ENCODE measurements around the gene DNAJA3.

The DNAJA3 gene

DNA sequence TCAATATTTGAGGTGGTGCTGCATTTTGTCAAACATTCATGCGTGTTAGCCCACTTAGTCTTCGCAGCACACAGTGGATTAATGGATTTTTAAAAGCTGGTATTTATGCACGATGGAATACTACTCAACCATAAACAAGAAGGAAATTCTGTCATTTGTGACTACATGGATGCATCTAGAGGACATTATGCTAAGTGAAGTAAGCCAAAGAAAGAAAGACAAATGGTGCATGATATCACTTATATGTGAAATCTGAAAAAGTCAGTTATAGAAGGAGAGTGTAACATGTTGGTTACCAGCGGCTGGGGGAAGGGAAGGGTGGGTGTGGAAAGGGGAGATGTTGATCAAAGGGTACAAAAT lies 73.5 kb downstream of the DNAJA3 start:
- TF ChIP-seq, protein P1, sequence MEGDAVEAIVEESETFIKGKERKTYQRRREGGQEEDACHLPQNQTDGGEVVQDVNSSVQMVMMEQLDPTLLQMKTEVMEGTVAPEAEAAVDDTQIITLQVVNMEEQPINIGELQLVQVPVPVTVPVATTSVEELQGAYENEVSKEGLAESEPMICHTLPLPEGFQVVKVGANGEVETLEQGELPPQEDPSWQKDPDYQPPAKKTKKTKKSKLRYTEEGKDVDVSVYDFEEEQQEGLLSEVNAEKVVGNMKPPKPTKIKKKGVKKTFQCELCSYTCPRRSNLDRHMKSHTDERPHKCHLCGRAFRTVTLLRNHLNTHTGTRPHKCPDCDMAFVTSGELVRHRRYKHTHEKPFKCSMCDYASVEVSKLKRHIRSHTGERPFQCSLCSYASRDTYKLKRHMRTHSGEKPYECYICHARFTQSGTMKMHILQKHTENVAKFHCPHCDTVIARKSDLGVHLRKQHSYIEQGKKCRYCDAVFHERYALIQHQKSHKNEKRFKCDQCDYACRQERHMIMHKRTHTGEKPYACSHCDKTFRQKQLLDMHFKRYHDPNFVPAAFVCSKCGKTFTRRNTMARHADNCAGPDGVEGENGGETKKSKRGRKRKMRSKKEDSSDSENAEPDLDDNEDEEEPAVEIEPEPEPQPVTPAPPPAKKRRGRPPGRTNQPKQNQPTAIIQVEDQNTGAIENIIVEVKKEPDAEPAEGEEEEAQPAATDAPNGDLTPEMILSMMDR (IDR thresholded peaks at IDR 0.05; ENCODE audit: low read depth, low read length), result no peak
- DNase-seq, result no peak
- H3K4me3 ChIP-seq (ENCODE audit: low read depth, low read length), result no peak overlapping the region
- H3K27me3 ChIP-seq, result no peaks in the 10 kb centered on the region
- no peaks in the 10 kb centered on the region for H3K4me1 ChIP-seq
- no peaks in the 10 kb centered on the region for H3K9me3 ChIP-seq
- no peaks in the 10 kb centered on the region for H3K36me3 ChIP-seq

DNA sequence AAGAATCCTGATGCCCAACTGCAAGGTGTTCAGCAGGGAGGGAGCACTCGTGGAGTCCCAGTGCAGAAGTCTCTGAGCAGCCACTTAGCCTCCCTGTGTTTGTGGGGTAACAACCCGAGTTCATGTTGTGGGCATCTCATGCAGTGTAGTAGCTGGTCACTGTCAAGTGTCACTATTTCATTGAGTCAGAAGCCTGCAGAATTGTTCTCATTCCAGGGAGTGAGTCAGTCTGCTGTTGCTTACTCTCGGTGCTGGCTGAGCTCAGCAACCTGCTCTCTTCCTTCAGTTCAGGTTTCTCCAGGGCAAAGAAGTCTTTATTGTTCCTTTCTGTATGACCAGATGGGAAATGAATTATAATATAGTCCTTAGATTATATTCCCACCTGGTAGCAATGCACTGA lies 74.6 kb downstream of the DNAJA3 start:
- H3K27me3 ChIP-seq, result no peaks in the 10 kb centered on the region
- no peak for DNase-seq
- H3K4me3 ChIP-seq (ENCODE audit: low read depth, low read length), result no peak overlapping the region
- TF ChIP-seq, protein P1 (IDR thresholded peaks at IDR 0.05; ENCODE audit: low read depth, low read length), result no peak
- H3K36me3 ChIP-seq, result no peaks in the 10 kb centered on the region; the same call in 1 of the 2 replicates
- H3K9me3 ChIP-seq, result no peaks in the 10 kb centered on the region
- no peaks in the 10 kb centered on the region for H3K4me1 ChIP-seq

DNA sequence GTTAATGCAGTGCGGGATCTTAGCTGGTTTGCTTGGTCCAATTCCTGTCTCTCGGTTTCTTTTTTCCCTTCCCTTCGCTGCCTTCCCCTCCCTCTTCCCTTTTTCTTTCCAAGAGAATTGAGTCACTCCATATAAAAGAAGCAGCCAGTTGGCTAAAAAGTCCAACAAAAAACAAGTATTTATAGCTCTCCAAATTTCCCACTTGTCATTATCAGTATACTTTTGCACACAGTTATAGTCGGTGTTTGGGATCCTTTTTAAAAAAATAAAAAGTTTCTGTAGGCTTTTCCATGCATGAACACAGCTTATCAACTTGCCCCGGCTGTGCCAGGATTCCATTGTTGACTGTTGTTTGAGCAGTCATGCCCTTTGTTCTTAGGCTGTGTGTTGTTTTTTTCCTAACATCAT lies 75.4 kb downstream of the DNAJA3 start:
- Histone ChIP-seq H3K9me3 (no peaks in the 10 kb centered on the region), H3K36me3 (no peaks in the 10 kb centered on the region; the same call in 1 of the 2 replicates), H3K4me1 (no peaks in the 10 kb centered on the region), H3K4me3 (ENCODE audit: low read depth, low read length) (no peak overlapping the region), H3K27me3 (no peaks in the 10 kb centered on the region)
- no peak for DNase-seq
- TF ChIP-seq, protein P1 (IDR thresholded peaks at IDR 0.05; ENCODE audit: low read depth, low read length), result no peak

DNA sequence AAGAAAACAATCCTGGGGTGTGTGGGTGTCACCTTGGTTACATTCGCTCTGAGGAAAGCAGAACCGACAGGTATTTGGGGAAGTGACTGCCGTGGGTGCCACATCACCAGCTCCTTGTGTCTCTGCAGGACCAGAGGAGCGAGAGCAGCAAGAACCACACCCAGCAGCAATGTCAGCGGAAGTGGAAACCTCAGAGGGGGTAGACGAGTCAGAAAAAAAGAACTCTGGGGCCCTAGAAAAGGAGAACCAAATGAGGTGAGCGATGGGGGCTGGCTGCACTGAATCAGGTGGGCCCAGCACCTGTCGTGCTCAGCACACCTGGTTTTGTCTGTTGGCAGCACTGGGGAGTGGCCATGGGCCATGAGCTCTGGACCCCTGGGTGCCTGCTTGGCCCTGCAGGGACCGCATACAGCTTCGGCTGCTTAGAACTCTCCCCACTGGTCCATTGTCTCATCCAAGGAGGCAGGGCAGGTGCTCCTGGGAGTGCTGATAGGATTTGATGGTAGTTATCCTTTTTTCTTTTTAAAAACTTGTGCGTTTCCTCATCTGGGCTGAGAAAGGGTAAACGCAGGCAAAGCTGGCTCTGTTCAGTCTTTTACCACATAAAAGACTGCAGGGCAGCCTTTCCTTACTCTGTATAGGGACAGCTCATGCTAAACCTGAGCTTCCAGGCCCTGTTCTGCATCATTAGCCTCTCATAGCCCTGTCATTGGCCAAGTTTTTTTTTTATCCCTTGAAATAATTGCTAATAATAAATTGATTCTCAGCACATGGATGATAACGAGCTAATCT lies 79.9 kb downstream of the DNAJA3 start:
- TF ChIP-seq, protein P1 (IDR thresholded peaks at IDR 0.05; ENCODE audit: low read depth, low read length), result no peak
- DNase-seq, result no peak
- H3K4me1 ChIP-seq, result no peaks in the 10 kb centered on the region
- H3K4me3 ChIP-seq (ENCODE audit: low read depth, low read length), result no peak overlapping the region
- H3K9me3 ChIP-seq, result no peaks in the 10 kb centered on the region
- no peaks in the 10 kb centered on the region for H3K27me3 ChIP-seq
- peaks cover 32% of the 10 kb centered on the region for H3K36me3 ChIP-seq

Data from BE2C (cell line).